GM21367 (cell line): ENCODE measurements around the gene STX18.
"Not testable (repeated sequence)": the region's sequence is repeated elsewhere in the genome, so short reads cannot be mapped to it uniquely, and the experiment has no call there.

Experiments used
- ATAC-seq: cut with Tn5 transposase; IDR thresholded peaks from one replicate; pipeline ENCODE4 v1.9.1; 2021; ENCODE audit not compliant: unreplicated experiment

The STX18 gene

GRCh38 chr4:4510641-4511040 lies 31.2 kb downstream of the STX18 start:
- not testable (repeated sequence) for ATAC-seq

DNA sequence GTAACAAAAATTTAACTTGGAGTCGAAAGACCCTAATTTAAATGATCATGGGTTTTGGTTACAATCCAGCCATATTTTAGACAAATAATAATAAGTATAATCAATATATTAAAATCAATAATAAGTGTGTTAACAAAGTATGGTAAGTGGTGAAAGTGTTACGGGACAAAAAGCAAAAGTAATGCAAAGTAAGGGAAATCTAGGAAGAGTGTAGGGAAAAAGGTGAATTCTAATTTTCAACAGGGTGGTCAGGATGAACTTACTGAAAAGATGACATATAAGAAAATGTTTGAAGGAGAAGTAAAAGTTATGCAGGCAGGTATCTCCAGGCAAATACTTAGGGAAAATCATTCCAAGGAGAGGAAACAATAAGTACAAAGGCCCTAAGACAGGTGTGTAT lies 32.3 kb downstream of the STX18 start:
- ATAC-seq, result no peak

DNA sequence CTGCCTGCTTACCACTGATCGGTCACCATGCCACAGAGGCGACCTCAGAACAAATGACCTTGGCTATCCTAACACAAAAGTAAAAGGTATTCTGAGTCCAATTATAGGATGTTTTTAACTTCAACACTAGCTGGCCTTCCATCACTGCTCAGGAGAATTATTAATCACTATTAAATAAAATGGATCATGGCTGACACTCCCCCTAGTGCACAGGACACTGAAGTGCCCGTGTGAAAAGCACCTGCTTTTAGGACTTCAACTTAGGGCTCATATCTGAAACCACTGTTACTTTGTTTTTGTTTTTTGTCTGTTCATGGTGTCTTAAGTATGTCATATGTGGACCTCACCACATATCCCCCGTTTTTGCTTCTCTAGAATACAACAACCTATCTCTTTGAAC lies 33.9 kb downstream of the STX18 start:
- no peak for ATAC-seq

- no peak for ATAC-seq
Observed at GRCh38 chr4:4507403-4507802, 34.4 kb downstream of the STX18 start.

- ATAC-seq, result no peak
Observed at GRCh38 chr4:4506961-4507360, 34.9 kb downstream of the STX18 start.

DNA sequence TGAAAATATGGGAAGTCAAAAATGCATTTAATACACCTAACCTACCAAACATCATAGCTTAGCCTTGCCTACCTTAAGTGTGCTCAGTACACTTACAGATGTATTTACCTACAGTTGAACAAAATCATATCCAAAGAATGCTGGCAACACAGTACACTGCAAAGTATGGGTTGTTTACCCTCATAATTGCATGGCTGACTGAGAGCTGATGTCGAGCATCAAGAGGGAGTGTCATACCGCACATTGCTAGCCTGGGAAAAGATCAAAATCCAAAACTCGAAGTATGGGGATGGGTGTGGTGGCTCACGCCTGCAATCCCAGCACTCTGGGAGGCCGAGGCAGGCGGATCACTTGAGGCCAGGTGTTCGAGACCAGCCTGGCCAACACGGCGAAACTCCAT lies 36.6 kb downstream of the STX18 start:
- not testable (repeated sequence) for ATAC-seq

- ATAC-seq, result no peak
Observed at GRCh38 chr4:4504783-4505182, 37.1 kb downstream of the STX18 start.

GRCh38 chr4:4502694-4503311 lies 39.0 kb downstream of the STX18 start:
- peak; percentile 66 for ATAC-seq

GRCh38 chr4:4501679-4502078 lies 40.2 kb downstream of the STX18 start:
- no peak for ATAC-seq

GRCh38 chr4:4499438-4500123 lies 42.3 kb downstream of the STX18 start:
- no peak for ATAC-seq

DNA sequence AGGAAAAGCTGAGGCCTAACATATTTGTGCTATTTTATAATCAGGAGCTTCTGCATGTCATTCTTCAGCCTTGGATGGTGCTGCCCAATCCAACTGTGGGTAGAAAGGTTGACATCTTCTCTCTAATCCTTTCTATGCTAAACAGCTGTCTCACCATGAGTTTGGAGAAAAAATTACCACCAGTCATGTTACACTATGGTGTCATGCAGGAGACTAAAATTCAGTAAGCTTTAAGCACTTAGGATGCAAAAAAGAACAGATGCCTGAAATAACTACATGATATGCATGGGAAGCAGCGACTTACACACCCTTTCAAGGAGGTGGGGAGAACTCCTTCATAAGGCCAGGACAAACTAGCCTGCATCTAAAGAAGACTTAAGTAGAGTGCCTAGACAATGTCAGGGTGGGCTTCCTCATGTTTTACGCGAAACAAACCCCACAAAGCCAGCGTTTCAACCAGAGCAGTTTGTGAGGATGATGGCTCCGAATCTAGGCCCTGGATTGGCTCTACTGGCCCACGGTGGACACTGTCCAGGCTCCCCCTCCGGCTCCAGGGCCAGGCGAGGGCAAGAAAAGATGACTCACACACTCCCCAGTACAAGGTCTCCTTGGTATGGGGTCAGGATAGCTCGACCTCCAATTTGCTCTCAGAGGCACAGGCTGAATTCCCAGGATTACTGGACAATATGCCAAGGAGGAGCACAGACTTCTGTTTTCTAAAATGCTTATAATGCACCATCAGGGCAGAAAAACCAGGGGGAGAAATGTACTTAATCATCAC lies 45.1 kb downstream of the STX18 start:
- ATAC-seq, result no peak

- no peak for ATAC-seq
Observed at GRCh38 chr4:4494882-4495281, 47.0 kb downstream of the STX18 start.

DNA sequence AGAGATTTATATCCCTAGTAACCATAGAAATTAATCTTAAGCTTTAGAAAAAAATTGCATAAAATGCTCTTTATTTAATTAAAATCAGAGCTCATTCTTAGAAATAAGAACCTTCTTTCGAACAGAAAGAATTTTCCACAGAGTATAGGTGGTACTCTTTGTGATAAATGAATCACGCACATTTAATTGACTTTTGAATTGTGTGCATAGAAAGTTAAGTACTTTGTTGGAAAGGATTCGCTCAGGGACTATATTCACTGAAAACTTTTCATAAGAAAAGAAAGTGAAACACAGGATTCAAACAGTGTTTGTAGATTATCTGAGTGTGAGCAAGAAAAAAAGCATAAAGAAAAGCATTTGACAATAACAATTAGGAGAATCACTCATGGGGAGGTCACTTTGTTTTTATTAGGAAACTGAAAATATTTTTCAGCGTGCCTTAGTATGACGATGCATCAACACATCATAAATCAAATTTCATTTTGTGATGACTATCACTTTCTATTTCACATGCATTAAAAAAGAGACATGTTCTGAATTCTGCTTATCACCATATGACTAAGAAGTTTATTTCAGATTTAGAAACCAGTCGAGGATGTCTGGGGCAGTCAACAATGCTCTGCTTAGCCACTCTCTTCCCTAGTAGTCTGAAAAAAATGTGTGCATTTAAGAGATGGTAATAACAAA lies 49.5 kb downstream of the STX18 start:
- peak; percentile 45 for ATAC-seq

DNA sequence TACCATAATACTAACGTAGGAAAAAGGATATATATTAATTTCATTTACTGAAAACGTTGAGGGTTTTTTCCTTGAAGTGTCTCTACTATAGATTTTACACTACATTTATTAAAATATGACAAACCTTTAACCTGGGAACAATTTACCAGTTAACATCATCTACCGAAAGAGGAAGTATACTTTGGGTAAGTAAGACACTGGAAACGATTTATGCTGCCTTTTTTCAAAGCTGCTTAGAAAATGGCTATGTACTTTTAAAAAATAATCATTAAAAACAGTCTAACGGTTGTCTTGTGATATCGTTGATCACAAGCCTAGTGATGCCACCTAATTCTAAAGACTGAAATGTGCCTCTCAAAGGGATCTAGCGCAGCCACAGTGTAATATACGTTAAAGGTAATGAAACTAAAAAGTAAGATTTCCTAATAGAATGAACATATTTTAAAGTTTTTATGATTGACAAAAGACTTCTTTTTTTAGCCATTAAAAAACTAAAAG lies 50.4 kb downstream of the STX18 start:
- ATAC-seq, result peak; percentile 34

DNA sequence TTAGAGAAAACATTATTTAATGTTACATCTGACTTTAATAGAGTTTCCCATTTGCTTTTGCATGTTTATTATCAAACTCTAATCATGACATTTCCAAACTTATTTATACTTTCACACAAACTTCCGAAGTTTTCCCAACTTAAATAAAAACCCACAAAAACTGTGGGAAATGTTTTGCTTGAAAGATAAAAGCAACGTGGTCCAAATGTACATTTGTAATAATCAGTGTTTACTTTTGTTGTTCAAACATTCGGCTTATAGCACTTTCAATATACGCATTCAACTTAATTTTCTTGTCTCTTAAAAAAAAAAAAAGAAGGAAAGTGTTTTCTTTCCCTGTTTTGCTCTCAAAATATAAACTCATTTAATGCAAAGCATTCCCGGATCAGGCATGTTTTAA lies 51.0 kb downstream of the STX18 start:
- ATAC-seq, result no peak

GRCh38 chr4:4490041-4490440 lies 51.8 kb downstream of the STX18 start:
- no peak for ATAC-seq

DNA sequence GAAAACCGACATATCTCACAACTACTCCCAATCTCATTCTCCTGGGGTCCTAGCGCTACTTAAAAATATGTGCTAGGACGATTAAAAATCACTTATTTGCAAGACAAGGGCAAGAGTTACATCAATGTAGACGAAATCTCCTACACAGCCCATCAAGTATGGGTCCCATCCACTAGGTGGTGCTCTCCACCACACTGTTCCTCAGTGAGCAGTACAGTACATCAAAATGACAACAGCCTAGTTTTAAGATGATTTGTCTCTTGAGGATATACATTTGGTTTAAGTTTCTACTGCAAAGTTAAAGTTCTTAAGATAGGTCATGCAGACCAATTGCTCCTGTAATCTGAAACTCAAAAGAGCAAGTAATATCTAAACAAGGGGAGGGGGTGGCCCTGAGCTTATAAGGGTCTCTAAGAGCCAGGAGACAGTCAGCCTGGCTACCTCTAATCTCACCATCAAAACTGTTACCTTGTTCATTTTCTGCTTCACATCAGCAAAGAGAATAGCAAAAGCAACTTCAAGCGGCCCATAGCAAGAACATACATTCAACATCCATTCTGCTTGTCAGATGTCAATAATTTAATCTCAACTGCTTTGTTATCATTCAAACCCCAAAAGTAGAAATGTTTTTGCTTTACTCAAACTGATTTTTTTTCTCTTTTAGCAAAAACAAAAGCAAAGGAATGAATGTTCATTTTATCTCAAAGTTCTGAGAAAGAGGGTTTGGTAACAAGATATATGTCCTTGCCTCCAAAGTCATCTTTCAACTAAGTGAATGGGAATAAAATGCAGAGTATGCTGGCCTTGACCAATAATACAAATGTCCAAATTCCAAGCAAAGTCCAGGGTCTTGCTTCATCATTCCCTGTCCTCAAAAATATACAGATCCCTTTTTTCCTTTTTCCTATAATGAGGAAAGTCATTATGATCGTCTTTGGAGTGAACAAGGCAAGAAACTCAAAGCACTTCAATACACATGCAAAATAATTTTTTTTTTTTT lies 53.1 kb downstream of the STX18 start:
- peak; percentile 66 for ATAC-seq

DNA sequence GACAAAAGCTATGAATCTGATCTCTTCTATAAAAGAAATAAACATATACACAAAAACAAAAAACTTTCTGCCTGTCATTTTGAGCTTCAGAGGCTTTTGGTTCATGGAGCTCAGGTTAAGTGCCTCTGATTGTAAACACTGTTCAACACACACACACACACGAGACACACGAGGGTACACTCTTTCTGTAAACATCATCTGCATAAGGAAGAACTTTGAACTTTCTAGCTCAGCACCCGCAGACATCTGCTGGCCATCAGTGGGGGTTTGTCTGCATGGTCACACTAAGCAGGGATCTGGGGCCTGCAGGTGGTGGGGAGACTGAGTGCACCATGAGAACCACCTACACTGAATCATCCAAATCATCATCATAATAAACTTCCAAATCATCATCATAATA lies 54.9 kb downstream of the STX18 start:
- no peak for ATAC-seq

DNA sequence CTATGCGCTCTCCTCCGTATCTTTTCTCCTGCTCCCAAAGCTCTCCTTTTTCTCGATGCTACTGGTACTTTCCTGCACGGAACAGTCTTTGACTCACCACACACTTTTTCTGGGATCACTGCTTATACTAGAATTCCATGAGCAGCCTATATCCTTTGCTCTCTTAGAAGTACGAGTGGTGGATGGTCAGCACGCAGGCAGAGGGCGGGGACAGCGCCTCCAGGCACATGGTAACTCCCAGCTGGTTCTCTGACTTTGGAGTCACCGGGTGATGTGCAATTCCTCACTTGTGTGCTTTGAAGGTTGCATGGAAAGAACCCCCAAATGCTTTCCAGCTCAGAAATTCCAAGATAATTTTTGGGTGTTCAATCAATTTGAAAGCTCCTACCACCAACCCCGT lies 56.0 kb downstream of the STX18 start:
- no peak for ATAC-seq

DNA sequence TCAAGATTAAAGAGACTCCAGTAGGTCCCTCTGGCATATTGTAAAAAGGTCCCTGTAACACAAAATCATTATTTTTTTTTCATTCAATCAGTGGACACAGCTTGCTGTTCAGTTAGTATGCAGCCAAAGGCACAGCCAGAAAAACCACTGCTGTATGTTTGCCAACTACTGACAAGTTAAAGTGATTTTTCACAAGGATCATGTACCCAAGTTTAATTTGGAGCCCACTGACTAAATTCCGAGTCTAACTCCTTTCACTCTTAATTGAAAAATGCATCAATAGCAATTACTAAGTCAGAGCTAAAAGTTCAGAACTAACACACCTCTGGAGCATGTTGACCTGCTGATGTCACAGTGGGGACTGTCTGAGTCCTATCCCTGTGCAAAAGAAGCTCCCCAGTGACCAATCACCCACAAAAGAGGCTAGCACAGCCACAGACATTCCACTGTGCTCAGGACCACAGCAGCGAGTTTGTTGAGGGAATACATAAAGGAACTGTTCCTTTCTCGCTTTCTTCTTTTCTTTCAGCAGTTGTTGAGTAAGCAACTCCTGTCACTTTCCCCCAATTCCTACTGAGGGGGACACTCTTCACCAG lies 60.4 kb downstream of the STX18 start:
- ATAC-seq, result no peak
